ENCODE measurements around the gene HNRNPH2.

GRCh38 chrX:101417981-101418841, 10.2 kb downstream of the HNRNPH2 start:
- TF ChIP-seq POLR2AphosphoS5 (IDR thresholded peaks at IDR 0.05; ENCODE audit: low read length) = no peak
- no peak for TF ChIP-seq RAD21 (IDR thresholded peaks at IDR 0.05; ENCODE audit: insufficient read depth, low read depth, low read length)
- TF ChIP-seq FOS (IDR thresholded peaks at IDR 0.05; ENCODE audit: borderline replicate concordance, extremely low read depth, insufficient read length) = no peak
- TF ChIP-seq, protein P1, sequence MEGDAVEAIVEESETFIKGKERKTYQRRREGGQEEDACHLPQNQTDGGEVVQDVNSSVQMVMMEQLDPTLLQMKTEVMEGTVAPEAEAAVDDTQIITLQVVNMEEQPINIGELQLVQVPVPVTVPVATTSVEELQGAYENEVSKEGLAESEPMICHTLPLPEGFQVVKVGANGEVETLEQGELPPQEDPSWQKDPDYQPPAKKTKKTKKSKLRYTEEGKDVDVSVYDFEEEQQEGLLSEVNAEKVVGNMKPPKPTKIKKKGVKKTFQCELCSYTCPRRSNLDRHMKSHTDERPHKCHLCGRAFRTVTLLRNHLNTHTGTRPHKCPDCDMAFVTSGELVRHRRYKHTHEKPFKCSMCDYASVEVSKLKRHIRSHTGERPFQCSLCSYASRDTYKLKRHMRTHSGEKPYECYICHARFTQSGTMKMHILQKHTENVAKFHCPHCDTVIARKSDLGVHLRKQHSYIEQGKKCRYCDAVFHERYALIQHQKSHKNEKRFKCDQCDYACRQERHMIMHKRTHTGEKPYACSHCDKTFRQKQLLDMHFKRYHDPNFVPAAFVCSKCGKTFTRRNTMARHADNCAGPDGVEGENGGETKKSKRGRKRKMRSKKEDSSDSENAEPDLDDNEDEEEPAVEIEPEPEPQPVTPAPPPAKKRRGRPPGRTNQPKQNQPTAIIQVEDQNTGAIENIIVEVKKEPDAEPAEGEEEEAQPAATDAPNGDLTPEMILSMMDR (IDR thresholded peaks at IDR 0.05 in 2 of 3, conservative IDR thresholded peaks at IDR 0.05 in 1 of 3; ENCODE audit: control insufficient read depth in 2 of 3, extremely low read depth in 1 of 3, insufficient read depth in 1 of 3, low read depth in 3 of 3, low read length in 3 of 3) = no peak
- TF ChIP-seq ZNF24 (IDR thresholded peaks at IDR 0.05) = no peak
